Neural progenitor cell (in vitro differentiated cells): ENCODE data around the gene MATR3. TPM values are rescaled to one million over a fixed set of nuclear protein-coding genes. Genes with fewer than 3 reads are reported as not detected.

Source experiments
- DNase-seq: peaks from one replicate; pipeline ENCODE4 v3.0.0-alpha.2; 2016; ENCODE audit warnings: low spot score
- H2AFZ ChIP-seq: fragments of 200-600 bp; sonication (generic); replicated peaks from 2 replicates; pipeline ENCODE4 v1.6.1; 2016; ENCODE audit warnings: antibody characterized with exemption
- H3F3A ChIP-seq: fragments of 200-600 bp; sonication (generic); 2 replicates; pipeline ENCODE4 v1.6.1; 2016; ENCODE audit warnings: antibody characterized with exemption, low read depth
- H3K27ac ChIP-seq: fragments of 200-600 bp; sonication (generic); 2 replicates; pipeline ENCODE4 v1.5.1; 2016; ENCODE audit warnings: mild to moderate bottlenecking
- H3K27me3 ChIP-seq: fragments of 200-600 bp; sonication (generic); 2 replicates; pipeline ENCODE4 v1.6.1; 2016; ENCODE audit warnings: mild to moderate bottlenecking, moderate library complexity
- H3K36me3 ChIP-seq: fragments of 200-600 bp; sonication (generic); 2 replicates; pipeline ENCODE4 v1.5.1; 2016
- H3K4me1 ChIP-seq: fragments of 200-600 bp; sonication (generic); 2 replicates; pipeline ENCODE4 v1.6.1; 2016; ENCODE audit warnings: mixed run types
- H3K4me2 ChIP-seq: fragments of 200-600 bp; sonication (generic); 2 replicates; pipeline ENCODE4 v1.6.1; 2016
- H3K4me3 ChIP-seq: fragments of 200-600 bp; sonication (generic); 2 replicates; pipeline ENCODE4 v1.5.1; 2016
- H3K79me2 ChIP-seq: fragments of 200-600 bp; sonication (generic); 2 replicates; pipeline ENCODE4 v1.6.1; 2016; ENCODE audit warnings: low read depth
- H3K9ac ChIP-seq: fragments of 200-600 bp; sonication (generic); 2 replicates; pipeline ENCODE4 v1.6.1; 2016
- H3K9me3 ChIP-seq: fragments of 200-600 bp; sonication (generic); 2 replicates; pipeline ENCODE4 v1.5.1; 2016; ENCODE audit warnings: low read depth
- H4K20me1 ChIP-seq: fragments of 200-600 bp; sonication (generic); 2 replicates; pipeline ENCODE4 v1.6.1; 2016; ENCODE audit warnings: low read depth
- H3K27ac Mint-ChIP-seq: 3 replicates; pipeline ENCODE4 v1.8.0; 2021; ENCODE audit warnings: mixed read lengths
- H3K27me3 Mint-ChIP-seq: 2 replicates; pipeline ENCODE4 v1.8.0; 2022; ENCODE audit warnings: low read depth, mild to moderate bottlenecking, inconsistent platforms, moderate library complexity, mixed read lengths; ENCODE audit not compliant: insufficient read depth
- H3K36me3 Mint-ChIP-seq: 3 replicates; pipeline ENCODE4 v1.8.0; 2021; ENCODE audit warnings: mixed read lengths
- H3K4me1 Mint-ChIP-seq: 3 replicates; pipeline ENCODE4 v1.8.0; 2021; ENCODE audit warnings: mixed read lengths
- H3K4me3 Mint-ChIP-seq: 3 replicates; pipeline ENCODE4 v1.8.0; 2021; ENCODE audit warnings: mild to moderate bottlenecking, moderate library complexity, mixed read lengths
- H3K9me3 Mint-ChIP-seq: 3 replicates; pipeline ENCODE4 v1.8.0; 2020; ENCODE audit warnings: mixed read lengths
- CTCF ChIP-seq: fragments of 200-600 bp; sonication (generic); IDR thresholded peaks from 2 replicates; pipeline ENCODE4 v1.5.1; 2017; ENCODE audit warnings: antibody characterized with exemption, mild to moderate bottlenecking
- EZH2 ChIP-seq: fragments of 200-600 bp; sonication (generic); IDR thresholded peaks from 2 replicates; pipeline ENCODE4 v1.6.1; 2017; ENCODE audit warnings: antibody characterized with exemption, mild to moderate bottlenecking, moderate library complexity
- EZH2phosphoT487 ChIP-seq: fragments of 200-600 bp; sonication (generic); IDR thresholded peaks from 2 replicates; pipeline ENCODE4 v1.6.1; 2017; ENCODE audit warnings: antibody characterized with exemption
- total RNA-seq: library from RNA; depleted of rRNA; stranded (reverse); fragments of >200 nt; gene quantifications from 2 replicates; pipeline ENCODE4 v1.2.3, GENCODE V29; 2015; ENCODE audit warnings: low replicate concordance

Gene MATR3
- total RNA-seq, 1 donor from 2014 or later = 1,185 TPM

GRCh38 chr5:139265001-139265400, 28.5 kb upstream of the MATR3 start:
- Mint-ChIP-seq H3K27ac (no peak overlapping the region), H3K9me3 (no peaks in the 10 kb centered on the region), H3K36me3 (no peaks in the 10 kb centered on the region), H3K4me1 (peaks cover 10% of the 10 kb centered on the region), H3K27me3 (peaks cover 12% of the 10 kb centered on the region), H3K4me3 (no peak overlapping the region)
- DNase-seq = no peak
- Histone ChIP-seq H3K79me2 (no peaks in the 10 kb centered on the region), H3K27ac (no peak overlapping the region), H3K4me3 (no peak overlapping the region), H3K4me1 (peaks cover 3% of the 10 kb centered on the region), H3F3A (no peaks in the 10 kb centered on the region), H4K20me1 (no peaks in the 10 kb centered on the region), H3K4me2 (no peak overlapping the region), H3K36me3 (no peaks in the 10 kb centered on the region), H3K9me3 (no peaks in the 10 kb centered on the region), H3K27me3 (no peaks in the 10 kb centered on the region), H3K9ac (no peak overlapping the region), H2AFZ (no peak overlapping the region)
- TF ChIP-seq EZH2 (no peak), CTCF (no peak), EZH2phosphoT487 (no peak)

GRCh38 chr5:139266236-139266635, 27.3 kb upstream of the MATR3 start:
- no peak overlapping the region for H3K9ac ChIP-seq
- H3K9me3 Mint-ChIP-seq = no peaks in the 10 kb centered on the region
- peaks cover 10% of the 10 kb centered on the region for H3K4me1 Mint-ChIP-seq
- no peak overlapping the region for H2AFZ ChIP-seq
- H3F3A ChIP-seq = no peaks in the 10 kb centered on the region
- no peaks in the 10 kb centered on the region for H4K20me1 ChIP-seq
- no peaks in the 10 kb centered on the region for H3K36me3 ChIP-seq
- no peak overlapping the region for H3K4me2 ChIP-seq
- no peaks in the 10 kb centered on the region for H3K36me3 Mint-ChIP-seq
- no peaks in the 10 kb centered on the region for H3K27me3 ChIP-seq
- TF ChIP-seq EZH2phosphoT487 (no peak), CTCF (no peak)
- H3K9me3 ChIP-seq = no peaks in the 10 kb centered on the region
- peaks cover 7% of the 10 kb centered on the region for H3K27me3 Mint-ChIP-seq
- no peak overlapping the region for H3K27ac ChIP-seq
- peaks cover 3% of the 10 kb centered on the region for H3K4me1 ChIP-seq
- no peak overlapping the region for H3K4me3 Mint-ChIP-seq
- no peak overlapping the region for H3K4me3 ChIP-seq
- DNase-seq = no peak
- no peak overlapping the region for H3K27ac Mint-ChIP-seq
- H3K79me2 ChIP-seq = no peaks in the 10 kb centered on the region

- Histone ChIP-seq H3K36me3 (no peaks in the 10 kb centered on the region), H3F3A (peaks cover 7% of the 10 kb centered on the region), H2AFZ (no peak overlapping the region), H3K9me3 (no peaks in the 10 kb centered on the region), H3K4me3 (no peak overlapping the region), H3K79me2 (no peaks in the 10 kb centered on the region), H3K4me1 (peaks cover under 1% of the 10 kb centered on the region), H3K4me2 (no peak overlapping the region), H3K9ac (no peak overlapping the region), H3K27ac (no peak overlapping the region), H3K27me3 (no peaks in the 10 kb centered on the region), H4K20me1 (no peaks in the 10 kb centered on the region)
- TF ChIP-seq EZH2 = no peak
- no peak for TF ChIP-seq CTCF
- no peak for TF ChIP-seq EZH2phosphoT487
- H3K9me3 Mint-ChIP-seq = no peaks in the 10 kb centered on the region
- DNase-seq = no peak
- peaks cover 5% of the 10 kb centered on the region for H3K27me3 Mint-ChIP-seq
- H3K27ac Mint-ChIP-seq = no peak overlapping the region
- H3K4me3 Mint-ChIP-seq = no peak overlapping the region
- H3K36me3 Mint-ChIP-seq = no peaks in the 10 kb centered on the region
- peaks cover 1% of the 10 kb centered on the region for H3K4me1 Mint-ChIP-seq
These were observed 26.1 kb upstream of the MATR3 start for GRCh38 chr5:139267481-139267880.
